Osteocyte (in vitro differentiated cells): ENCODE data around the gene ST8SIA4. TPM values are rescaled to one million over a fixed set of nuclear protein-coding genes. Genes with fewer than 3 reads are reported as not detected.

Source experiments
- DNase-seq: peaks from one replicate; pipeline ENCODE4 v3.0.0; 2021; ENCODE audit warnings: mixed read lengths; ENCODE audit not compliant: unreplicated experiment; ENCODE audit errors: extremely low spot score
- H3K27ac Mint-ChIP-seq: one replicate; pipeline ENCODE4 v1.8.0; 2021; ENCODE audit warnings: mild to moderate bottlenecking, mixed read lengths; ENCODE audit not compliant: unreplicated experiment
- H3K27me3 Mint-ChIP-seq: one replicate; pipeline ENCODE4 v1.8.0; 2021; ENCODE audit warnings: mixed read lengths; ENCODE audit not compliant: unreplicated experiment
- H3K36me3 Mint-ChIP-seq: one replicate; pipeline ENCODE4 v1.8.0; 2021; ENCODE audit warnings: mixed read lengths; ENCODE audit not compliant: unreplicated experiment
- H3K4me1 Mint-ChIP-seq: one replicate; pipeline ENCODE4 v1.8.0; 2021; ENCODE audit warnings: mixed read lengths; ENCODE audit not compliant: unreplicated experiment
- H3K4me3 Mint-ChIP-seq: one replicate; pipeline ENCODE4 v1.8.0; 2021; ENCODE audit warnings: mild to moderate bottlenecking, moderate library complexity, mixed read lengths; ENCODE audit not compliant: unreplicated experiment
- H3K9me3 Mint-ChIP-seq: one replicate; pipeline ENCODE4 v1.8.0; 2021; ENCODE audit warnings: mixed read lengths; ENCODE audit not compliant: unreplicated experiment
- CTCF ChIP-seq: fragments of 200-600 bp; sonication (generic); IDR thresholded peaks from 2 replicates; pipeline ENCODE4 v1.5.0; 2021; ENCODE audit warnings: antibody characterized with exemption, mild to moderate bottlenecking, moderate library complexity
- total RNA-seq: library from RNA; stranded (reverse); gene quantifications from 2 replicates; pipeline ENCODE4 v1.2.1, GENCODE V29; 2021

Gene ST8SIA4
- total RNA-seq, 1 donor from 2014 or later: not detected

GRCh38 chr5:100803397-100803796 lies 99.7 kb downstream of the ST8SIA4 start:
- no peak overlapping the region for H3K4me3 Mint-ChIP-seq
- H3K4me1 Mint-ChIP-seq: no peaks in the 10 kb centered on the region
- no peaks in the 10 kb centered on the region for H3K9me3 Mint-ChIP-seq
- no peak for TF ChIP-seq CTCF
- H3K36me3 Mint-ChIP-seq: no peaks in the 10 kb centered on the region
- no peak for DNase-seq
- H3K27ac Mint-ChIP-seq: no peak overlapping the region
- H3K27me3 Mint-ChIP-seq: peaks cover 3% of the 10 kb centered on the region

GRCh38 chr5:100802208-100802607 lies 100.9 kb downstream of the ST8SIA4 start:
- no peak for DNase-seq
- Mint-ChIP-seq H3K4me1 (no peaks in the 10 kb centered on the region), H3K9me3 (no peaks in the 10 kb centered on the region), H3K27me3 (peaks cover 3% of the 10 kb centered on the region), H3K4me3 (no peak overlapping the region), H3K36me3 (no peaks in the 10 kb centered on the region), H3K27ac (no peak overlapping the region)
- TF ChIP-seq CTCF: no peak

- no peak for TF ChIP-seq CTCF
- Mint-ChIP-seq H3K27ac (no peak overlapping the region), H3K36me3 (no peaks in the 10 kb centered on the region), H3K4me3 (no peak overlapping the region), H3K27me3 (peaks cover 3% of the 10 kb centered on the region), H3K9me3 (no peaks in the 10 kb centered on the region), H3K4me1 (no peaks in the 10 kb centered on the region)
- DNase-seq: no peak
These were observed 102.5 kb downstream of the ST8SIA4 start for GRCh38 chr5:100800562-100800961.

GRCh38 chr5:100799166-100799565 lies 103.9 kb downstream of the ST8SIA4 start:
- peaks cover 3% of the 10 kb centered on the region for H3K27me3 Mint-ChIP-seq
- no peak overlapping the region for H3K4me3 Mint-ChIP-seq
- H3K4me1 Mint-ChIP-seq: no peaks in the 10 kb centered on the region
- DNase-seq: no peak
- no peaks in the 10 kb centered on the region for H3K9me3 Mint-ChIP-seq
- no peak overlapping the region for H3K27ac Mint-ChIP-seq
- no peak for TF ChIP-seq CTCF
- H3K36me3 Mint-ChIP-seq: no peaks in the 10 kb centered on the region

GRCh38 chr5:100797861-100798260 lies 105.2 kb downstream of the ST8SIA4 start:
- no peak for DNase-seq
- no peaks in the 10 kb centered on the region for H3K36me3 Mint-ChIP-seq
- no peaks in the 10 kb centered on the region for H3K9me3 Mint-ChIP-seq
- H3K4me1 Mint-ChIP-seq: no peaks in the 10 kb centered on the region
- no peak for TF ChIP-seq CTCF
- peaks cover 3% of the 10 kb centered on the region for H3K27me3 Mint-ChIP-seq
- H3K27ac Mint-ChIP-seq: no peak overlapping the region
- no peak overlapping the region for H3K4me3 Mint-ChIP-seq
